HCT116 (cell line): ENCODE data around the gene CMBL. TPM values are rescaled to one million over a fixed set of nuclear protein-coding genes. Genes with fewer than 3 reads are reported as not detected.
A peak's percentile ranks its signal among the peaks of the same experiment; 100 is the strongest.

Source experiments
- ATAC-seq: fragments of 200-7000 bp; cut with Tn5 transposase; 2 replicates; pipeline ENCODE4 v1.9.1; 2020; ENCODE audit warnings: mild to moderate bottlenecking, moderate library complexity
- BruUV-seq: library from RNA; stranded (reverse); fragments of 400-500 nt; replicated peaks from 2 replicates; lab custom pipeline; 2021; lab: Mats Ljungman, UMichigan
- CTCF ChIA-PET: fragments of 300-600 bp; sonication (Branson Sonifier 250); formaldehyde crosslinking; loops from one replicate; lab custom pipeline; 2021; ENCODE audit warnings: antibody characterized with exemption; lab: Charles Lee
- POLR2A ChIA-PET: fragments of 300-600, 350-600 bp; sonication (Branson Sonifier 250); formaldehyde crosslinking; loops from one replicate; lab custom pipeline; 2021; ENCODE audit warnings: antibody characterized with exemption; lab: Charles Lee
- RAD21 ChIA-PET, 2 experiments: fragments of 300-600 bp; sonication (Branson Sonifier 250); formaldehyde crosslinking; loops; one replicate each; lab custom pipeline; 2023; ENCODE audit warnings: low total read pairs in 2 of 2; ENCODE audit not compliant: uncharacterized antibody in 2 of 2, unreplicated experiment in 2 of 2, low non-redundant PET in 1 of 2; lab: Charles Lee
- DNase-seq: peaks from one replicate; pipeline ENCODE4 v3.0.0-alpha.2; 2010; ENCODE audit warnings: low read depth, low spot score
- H2AFZ ChIP-seq: fragments of 200-600 bp; shearing (Covaris generic), sonication (generic); 2 replicates; pipeline ENCODE4 v1.6.1; 2017; ENCODE audit warnings: low read depth, mixed run types, mixed read lengths, antibody characterized with exemption, low read length; ENCODE audit not compliant: poor library complexity, severe bottlenecking
- H3K27ac ChIP-seq: 2 replicates; pipeline ENCODE4 v1.5.1; 2012; ENCODE audit warnings: low read depth, low read length
- H3K27me3 ChIP-seq: fragments of 200-600 bp; sonication (generic); 2 replicates; pipeline ENCODE4 v1.6.1; 2016; ENCODE audit warnings: mixed run types, low read length, mixed read lengths; ENCODE audit not compliant: insufficient read depth
- H3K36me3 ChIP-seq, 2 experiments: fragments of 200-500 bp in 1 of 2; fragments of 200-600 bp in 1 of 2; sonication (Bioruptor generic) in 1 of 2; sonication (generic) in 1 of 2; 2 replicates each; pipeline versions ENCODE4 v1.5.1 to v1.6.1; 2014 to 2016; ENCODE audit warnings: low read length in 2 of 2, inconsistent platforms in 1 of 2, mixed read lengths in 1 of 2, mixed run types in 1 of 2; ENCODE audit not compliant: insufficient read depth in 2 of 2, control insufficient read depth in 1 of 2
- H3K4me1 ChIP-seq, 2 experiments: fragments of 200-600 bp in 1 of 2; sonication (generic) in 1 of 2; 2 replicates each; pipeline versions ENCODE4 v1.5.1 to v1.6.1; 2012 to 2017; ENCODE audit warnings: low read length in 2 of 2, inconsistent platforms in 1 of 2, mild to moderate bottlenecking in 1 of 2, mixed read lengths in 1 of 2, mixed run types in 1 of 2, moderate library complexity in 1 of 2; ENCODE audit not compliant: insufficient read depth in 2 of 2, control insufficient read depth in 1 of 2
- H3K4me2 ChIP-seq: fragments of 200-600 bp; sonication (generic); 2 replicates; pipeline ENCODE4 v1.6.1; 2017; ENCODE audit warnings: mixed run types, low read length, mixed read lengths
- H3K4me3 ChIP-seq, 2 experiments: fragments of 200-600 bp in 1 of 2; sonication (generic) in 1 of 2; replicated peaks in 1 of 2; 2 replicates each; pipeline ENCODE4 v1.5.1; 2011 to 2016; ENCODE audit warnings: low read length in 2 of 2, control low read depth in 1 of 2, low read depth in 1 of 2, mild to moderate bottlenecking in 1 of 2, mixed read lengths in 1 of 2, mixed run types in 1 of 2
- H3K79me2 ChIP-seq: fragments of 200-600 bp; sonication (generic); 2 replicates; pipeline ENCODE4 v1.6.1; 2017; ENCODE audit warnings: mild to moderate bottlenecking, mixed run types, low read length, moderate library complexity, mixed read lengths; ENCODE audit not compliant: insufficient read depth
- H3K9ac ChIP-seq: fragments of 200-600 bp; sonication (generic); 2 replicates; pipeline ENCODE4 v1.6.1; 2016; ENCODE audit warnings: low read length, mixed read lengths
- H3K9me2 ChIP-seq: fragments of 200-600 bp; sonication (generic), shearing (Covaris generic); 2 replicates; pipeline ENCODE4 v1.6.1; 2017; ENCODE audit warnings: mixed run types, mild to moderate bottlenecking, moderate library complexity; ENCODE audit not compliant: insufficient read depth
- H3K9me3 ChIP-seq, 2 experiments: fragments of 200-500 bp in 1 of 2; fragments of 200-600 bp in 1 of 2; sonication (Bioruptor generic) in 1 of 2; sonication (generic) in 1 of 2; 2 replicates each; pipeline ENCODE4 v1.6.1; 2014 to 2017; ENCODE audit warnings: low read length in 2 of 2, mixed read lengths in 2 of 2, inconsistent platforms in 1 of 2, low read depth in 1 of 2, mild to moderate bottlenecking in 1 of 2, mixed run types in 1 of 2, moderate library complexity in 1 of 2; ENCODE audit not compliant: control insufficient read depth in 1 of 2, insufficient read depth in 1 of 2
- H4K20me1 ChIP-seq: fragments of 200-600 bp; sonication (generic), shearing (Covaris generic); 2 replicates; pipeline ENCODE4 v1.6.1; 2017; ENCODE audit warnings: mixed run types, mild to moderate bottlenecking, moderate library complexity; ENCODE audit not compliant: insufficient read depth
- ATF3 ChIP-seq: IDR thresholded peaks from 2 replicates; pipeline ENCODE4 v1.6.1; 2012
- CEBPB ChIP-seq: IDR thresholded peaks from 2 replicates; pipeline ENCODE4 v1.6.1; 2012; ENCODE audit warnings: low read depth
- EGR1 ChIP-seq: IDR thresholded peaks from 2 replicates; pipeline ENCODE4 v1.6.1; 2012; ENCODE audit warnings: low read depth
- ELF1 ChIP-seq: IDR thresholded peaks from 2 replicates; pipeline ENCODE4 v1.6.1; 2012; ENCODE audit warnings: low read depth, borderline replicate concordance
- EZH2phosphoT487 ChIP-seq: fragments of 200-600 bp; IDR thresholded peaks from 2 replicates; pipeline ENCODE4 v1.6.1; 2018; ENCODE audit warnings: antibody characterized with exemption, borderline replicate concordance
- JUND ChIP-seq: IDR thresholded peaks from 2 replicates; pipeline ENCODE4 v1.6.1; 2012
- POLR2AphosphoS5 ChIP-seq: IDR thresholded peaks from 2 replicates; pipeline ENCODE4 v1.6.1; 2011; ENCODE audit warnings: mild to moderate bottlenecking, low read depth, low read length, moderate library complexity
- SIN3A ChIP-seq: IDR thresholded peaks from 2 replicates; pipeline ENCODE4 v1.6.1; 2012; ENCODE audit warnings: low read depth
- YY1 ChIP-seq: IDR thresholded peaks from 2 replicates; pipeline ENCODE4 v1.6.1; 2011; ENCODE audit warnings: low read length, low read depth, moderate library complexity, mild to moderate bottlenecking; ENCODE audit not compliant: insufficient replicate concordance; ENCODE audit errors: extremely low read depth
- ZFX ChIP-seq: fragments of 450-650 bp; IDR thresholded peaks from 2 replicates; pipeline ENCODE4 v1.6.1; 2017
- ZNF274 ChIP-seq: fragments of 200-500 bp; sonication (Bioruptor generic); IDR thresholded peaks from 2 replicates; pipeline ENCODE4 v1.6.1; 2014; ENCODE audit warnings: mild to moderate bottlenecking, low read depth, low read length, inconsistent platforms
- intact Hi-C: fragments of 100-400 bp; cut with micrococcal nuclease; formaldehyde crosslinking; loops from 2 replicates; pipeline ENCODE4 v1.10.0; 2022
- total RNA-seq: library from RNA; stranded (reverse); gene quantifications from one replicate; pipeline ENCODE4 v1.2.1, GENCODE V29; 2021; ENCODE audit not compliant: unreplicated experiment
- TF ChIP-seq, protein P1 (sequence below), 3 experiments: fragments of 200-600 bp in 1 of 3; sonication (generic) in 1 of 3; IDR thresholded peaks in 2 of 3; conservative IDR thresholded peaks in 1 of 3; 2 replicates each; pipeline ENCODE4 v1.5.1; 2012 to 2017; ENCODE audit warnings: low read depth in 2 of 3, low read length in 2 of 3, antibody characterized with exemption in 1 of 3, borderline replicate concordance in 1 of 3, control low read depth in 1 of 3, mild to moderate bottlenecking in 1 of 3, mixed read lengths in 1 of 3, mixed run types in 1 of 3, moderate library complexity in 1 of 3; ENCODE audit not compliant: insufficient read depth in 1 of 3
- TF ChIP-seq, protein P2 (sequence below): IDR thresholded peaks from 2 replicates; pipeline ENCODE4 v1.6.1; 2011; ENCODE audit warnings: mild to moderate bottlenecking, low read length, moderate library complexity; ENCODE audit not compliant: insufficient replicate concordance; ENCODE audit errors: extremely low read depth
- TF ChIP-seq, protein P3 (sequence below): IDR thresholded peaks from 2 replicates; pipeline ENCODE4 v1.6.1; 2012

CMBL gene
- total RNA-seq, 1 experiment from 2014 or later: 51.0 TPM

- TF ChIP-seq JUND: peak; percentile 41; the same call in 1 of the 2 replicates
- TF ChIP-seq POLR2AphosphoS5: peak; percentile 15; the same call in 1 of the 2 replicates
- no peak for TF ChIP-seq ZNF274
Observed at GRCh38 chr5:10233505-10233904, 74.2 kb downstream of the CMBL start (continued).

DNA sequence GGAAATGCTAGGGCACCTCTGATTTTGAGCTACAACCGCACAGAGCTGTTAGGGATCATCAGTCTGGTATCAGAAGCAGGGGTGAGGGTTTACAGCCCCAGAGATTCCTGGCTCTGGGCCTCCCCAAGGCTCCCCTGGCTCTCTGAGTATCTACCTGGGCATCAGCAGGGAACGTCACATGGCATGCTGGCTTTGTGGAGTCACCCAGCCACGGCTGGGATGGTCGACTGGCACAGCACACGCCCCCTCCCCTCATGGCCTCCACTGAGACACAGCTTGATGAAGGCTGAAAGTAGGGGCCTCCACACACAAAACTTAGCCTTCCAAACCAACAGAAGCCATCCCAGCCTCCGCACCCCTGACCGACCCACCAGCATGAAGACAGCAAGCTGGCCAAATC, 74.7 kb downstream of the CMBL start:
- no peaks in the 10 kb centered on the region for H3K79me2 ChIP-seq
- H3K36me3 ChIP-seq: no peaks in the 10 kb centered on the region
- ChIA-PET POLR2A (interaction anchor here (1.0 kb wide), 1 partner anchor 10 kb away, joined by 3 read pairs; no protein-coding TSS in a partner anchor), CTCF (interaction anchor here (1.0 to 2.1 kb wide), 2 partner anchors 95 to 335 kb away, joined by 3 to 4 read pairs; no protein-coding TSS in a partner anchor), RAD21 (interaction anchor here in 1 of 2 experiments (0.7 kb wide), 1 partner anchor 16 kb away, joined by 3 read pairs; no protein-coding TSS in a partner anchor)
- BruUV-seq: no TSS peak
- DNase-seq (no peak), ATAC-seq (peak; percentile 31)
- no peaks in the 10 kb centered on the region for H3K27me3 ChIP-seq
- H3K27ac ChIP-seq: peak overlapping the region; percentile 44
- no peaks in the 10 kb centered on the region for H3K9me3 ChIP-seq
- peaks cover 28 to 32% of the 10 kb centered on the region in 2 experiments for H3K4me1 ChIP-seq
- TF ChIP-seq ELF1 (no peak), YY1 (no peak), JUND (no peak), EZH2phosphoT487 (no peak), ZNF274 (no peak), EGR1 (no peak), CEBPB (no peak), SIN3A (no peak), ATF3 (no peak), ZFX (no peak)
- TF ChIP-seq, protein P1, sequence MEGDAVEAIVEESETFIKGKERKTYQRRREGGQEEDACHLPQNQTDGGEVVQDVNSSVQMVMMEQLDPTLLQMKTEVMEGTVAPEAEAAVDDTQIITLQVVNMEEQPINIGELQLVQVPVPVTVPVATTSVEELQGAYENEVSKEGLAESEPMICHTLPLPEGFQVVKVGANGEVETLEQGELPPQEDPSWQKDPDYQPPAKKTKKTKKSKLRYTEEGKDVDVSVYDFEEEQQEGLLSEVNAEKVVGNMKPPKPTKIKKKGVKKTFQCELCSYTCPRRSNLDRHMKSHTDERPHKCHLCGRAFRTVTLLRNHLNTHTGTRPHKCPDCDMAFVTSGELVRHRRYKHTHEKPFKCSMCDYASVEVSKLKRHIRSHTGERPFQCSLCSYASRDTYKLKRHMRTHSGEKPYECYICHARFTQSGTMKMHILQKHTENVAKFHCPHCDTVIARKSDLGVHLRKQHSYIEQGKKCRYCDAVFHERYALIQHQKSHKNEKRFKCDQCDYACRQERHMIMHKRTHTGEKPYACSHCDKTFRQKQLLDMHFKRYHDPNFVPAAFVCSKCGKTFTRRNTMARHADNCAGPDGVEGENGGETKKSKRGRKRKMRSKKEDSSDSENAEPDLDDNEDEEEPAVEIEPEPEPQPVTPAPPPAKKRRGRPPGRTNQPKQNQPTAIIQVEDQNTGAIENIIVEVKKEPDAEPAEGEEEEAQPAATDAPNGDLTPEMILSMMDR (IDR thresholded peaks at IDR 0.05 in 2 of 3, conservative IDR thresholded peaks at IDR 0.05 in 1 of 3; ENCODE audit: borderline replicate concordance in 1 of 3, insufficient read depth in 1 of 3, low read depth in 2 of 3, low read length in 2 of 3): no peak
- TF ChIP-seq, protein P2, sequence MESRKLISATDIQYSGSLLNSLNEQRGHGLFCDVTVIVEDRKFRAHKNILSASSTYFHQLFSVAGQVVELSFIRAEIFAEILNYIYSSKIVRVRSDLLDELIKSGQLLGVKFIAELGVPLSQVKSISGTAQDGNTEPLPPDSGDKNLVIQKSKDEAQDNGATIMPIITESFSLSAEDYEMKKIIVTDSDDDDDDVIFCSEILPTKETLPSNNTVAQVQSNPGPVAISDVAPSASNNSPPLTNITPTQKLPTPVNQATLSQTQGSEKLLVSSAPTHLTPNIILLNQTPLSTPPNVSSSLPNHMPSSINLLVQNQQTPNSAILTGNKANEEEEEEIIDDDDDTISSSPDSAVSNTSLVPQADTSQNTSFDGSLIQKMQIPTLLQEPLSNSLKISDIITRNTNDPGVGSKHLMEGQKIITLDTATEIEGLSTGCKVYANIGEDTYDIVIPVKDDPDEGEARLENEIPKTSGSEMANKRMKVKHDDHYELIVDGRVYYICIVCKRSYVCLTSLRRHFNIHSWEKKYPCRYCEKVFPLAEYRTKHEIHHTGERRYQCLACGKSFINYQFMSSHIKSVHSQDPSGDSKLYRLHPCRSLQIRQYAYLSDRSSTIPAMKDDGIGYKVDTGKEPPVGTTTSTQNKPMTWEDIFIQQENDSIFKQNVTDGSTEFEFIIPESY: no peak
- TF ChIP-seq, protein P3, sequence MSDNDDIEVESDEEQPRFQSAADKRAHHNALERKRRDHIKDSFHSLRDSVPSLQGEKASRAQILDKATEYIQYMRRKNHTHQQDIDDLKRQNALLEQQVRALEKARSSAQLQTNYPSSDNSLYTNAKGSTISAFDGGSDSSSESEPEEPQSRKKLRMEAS: no peak
- no peaks in the 10 kb centered on the region for H3K9me2 ChIP-seq
- H4K20me1 ChIP-seq: no peaks in the 10 kb centered on the region
- no peak overlapping the region for H3K4me3 ChIP-seq
- intact Hi-C loops: loop anchor here (5.0 kb wide), 1 partner anchor 91 kb away; no protein-coding TSS in a partner anchor
- H3K4me2 ChIP-seq: peak overlapping the region; percentile 49
- H3K9ac ChIP-seq: no peak overlapping the region
- no peak overlapping the region for H2AFZ ChIP-seq
